T-cell (primary cell): ENCODE data around the gene ZBTB32. TPM values are rescaled to one million over a fixed set of nuclear protein-coding genes. Genes with fewer than 3 reads are reported as not detected.

Experiments used
- ATAC-seq, 4 experiments: fragments of 200-7000 bp in 3 of 4; fragments of 150-1000 bp in 1 of 4; cut with Tn5 transposase; replicated peaks in 1 of 4; 1 replicate in 3 of 4; 2 replicates in 1 of 4; pipeline ENCODE4 v1.10.0; 2021; ENCODE audit warnings: moderate library complexity in 3 of 4, mild to moderate bottlenecking in 2 of 4, moderate number of reproducible peaks in 1 of 4
- CTCF ChIA-PET, 2 donors: fragments of 300-600 bp; sonication (Branson Sonifier 250); formaldehyde crosslinking; loops; one replicate each; lab custom pipeline; 2022; ENCODE audit warnings: antibody characterized with exemption in 2 of 2; lab: Charles Lee
- POLR2A ChIA-PET, 2 donors: fragments of 300-600 bp; sonication (Branson Sonifier 250); formaldehyde crosslinking; loops; one replicate each; lab custom pipeline; 2022; ENCODE audit warnings: antibody characterized with exemption in 2 of 2; lab: Charles Lee
- DNase-seq, 35 experiments: peaks; one replicate each; pipeline versions ENCODE4 v3.0.0 to v3.0.0-alpha.2; 2013 to 2023
- H3K27ac ChIP-seq: one replicate; pipeline ENCODE4 v1.5.1; 2013; ENCODE audit warnings: low read length
- H3K27me3 ChIP-seq, 2 experiments: replicated peaks in 1 of 2; 1 replicate in 1 of 2; 2 replicates in 1 of 2; pipeline versions ENCODE4 v1.6.1 to v1.7.0; 2013; ENCODE audit warnings: low read length in 1 of 2, mixed read lengths in 1 of 2; ENCODE audit not compliant: control insufficient read depth in 2 of 2, insufficient read depth in 2 of 2; ENCODE audit errors: extremely low read depth in 1 of 2
- H3K36me3 ChIP-seq, 2 donors: 1 replicate in 1 of 2; 2 replicates in 1 of 2; pipeline versions ENCODE4 v1.6.1 to v1.7.0; 2013; ENCODE audit warnings: low read length in 1 of 2; ENCODE audit not compliant: control insufficient read depth in 2 of 2, insufficient read depth in 1 of 2; ENCODE audit errors: extremely low read depth in 1 of 2
- H3K4me1 ChIP-seq, 2 experiments: 1 replicate in 1 of 2; 2 replicates in 1 of 2; pipeline versions ENCODE4 v1.6.1 to v1.7.0; 2013; ENCODE audit warnings: low read length in 2 of 2, mixed read lengths in 1 of 2; ENCODE audit not compliant: insufficient read depth in 2 of 2, control insufficient read depth in 1 of 2; ENCODE audit errors: extremely low read depth in 1 of 2
- H3K4me3 ChIP-seq, 2 donors: 1 replicate in 1 of 2; 2 replicates in 1 of 2; pipeline versions ENCODE4 v1.5.1 to v1.7.0; 2013; ENCODE audit warnings: mild to moderate bottlenecking in 2 of 2, low read length in 1 of 2, moderate library complexity in 1 of 2; ENCODE audit not compliant: control insufficient read depth in 1 of 2; ENCODE audit errors: extremely low read depth in 1 of 2
- H3K9me3 ChIP-seq: 2 replicates; pipeline ENCODE4 v1.7.0; 2013
- H3K27ac Mint-ChIP-seq, 2 donors: one replicate each; pipeline ENCODE4 v1.8.0; 2020 to 2021; ENCODE audit warnings: mild to moderate bottlenecking in 2 of 2, mixed read lengths in 2 of 2
- H3K27me3 Mint-ChIP-seq, 2 donors: one replicate each; pipeline ENCODE4 v1.8.0; 2021 to 2022; ENCODE audit warnings: mixed read lengths in 2 of 2
- H3K36me3 Mint-ChIP-seq: one replicate; pipeline ENCODE4 v1.8.0; 2021; ENCODE audit warnings: mixed read lengths
- H3K4me1 Mint-ChIP-seq, 3 donors: one replicate each; pipeline ENCODE4 v1.8.0; 2020 to 2022; ENCODE audit warnings: mixed read lengths in 3 of 3, mild to moderate bottlenecking in 1 of 3
- H3K4me3 Mint-ChIP-seq, 3 donors: one replicate each; pipeline ENCODE4 v1.8.0; 2020 to 2022; ENCODE audit warnings: mild to moderate bottlenecking in 3 of 3, mixed read lengths in 3 of 3, moderate library complexity in 3 of 3
- H3K9me3 Mint-ChIP-seq, 3 donors: one replicate each; pipeline ENCODE4 v1.8.0; 2020 to 2022; ENCODE audit warnings: mixed read lengths in 3 of 3
- WGBS: methylation state at CpG from one replicate; pipeline ENCODE4 v1.1.5; 2013; ENCODE audit warnings: missing lambda C conversion rate; ENCODE audit not compliant: insufficient coverage; 5-methylcytosine and 5-hydroxymethylcytosine counted together
- total RNA-seq, 35 experiments: library from RNA in 6 of 35; stranded (reverse) in 6 of 35; fragments of 120-200 nt in 1 of 35; gene quantifications; one replicate each; pipeline versions ENCODE4 v1.2.1 to v1.2.4 and lab custom pipeline; 2013 to 2026

ZBTB32 gene
- total RNA-seq, 5 donors from 2014 or later (not counting 1 experiment from before 2014, with no cell fraction given): 1.2 to 4.1 (median 2.0) TPM

DNA sequence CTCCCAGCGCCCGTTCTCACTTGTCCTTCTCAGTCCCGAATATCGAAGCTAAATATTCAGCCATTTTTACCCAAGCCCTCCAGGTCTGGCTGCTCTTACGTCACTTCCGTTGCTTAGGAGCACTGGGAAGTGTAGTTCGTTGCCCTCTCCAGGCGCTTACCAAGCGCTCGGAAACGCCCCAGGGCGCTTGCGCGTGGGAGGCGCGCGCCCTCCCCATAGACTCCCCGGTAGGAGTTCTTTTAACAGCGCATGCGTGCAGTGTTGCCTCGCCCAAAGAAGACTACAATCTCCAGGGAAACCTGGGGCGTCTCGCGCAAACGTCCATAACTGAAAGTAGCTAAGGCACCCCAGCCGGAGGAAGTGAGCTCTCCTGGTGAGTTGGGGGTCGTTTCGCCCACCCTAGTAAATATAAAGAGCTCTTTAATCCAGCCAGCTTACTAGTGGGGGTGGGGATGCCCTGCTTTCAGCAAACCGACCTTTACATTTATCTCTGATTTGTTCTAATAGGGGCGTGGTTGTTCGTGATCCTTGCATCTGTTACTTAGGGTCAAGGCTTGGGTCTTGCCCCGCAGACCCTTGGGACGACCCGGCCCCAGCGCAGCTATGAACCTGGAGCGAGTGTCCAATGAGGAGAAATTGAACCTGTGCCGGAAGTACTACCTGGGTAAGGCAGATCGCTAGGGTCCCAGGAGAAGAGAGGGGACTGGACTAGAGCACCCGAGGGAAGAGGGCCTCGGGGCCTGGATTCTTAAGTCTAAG, 41.1 kb downstream of the ZBTB32 start, which contains the start of the genes PSENEN and U2AF1L4:
TSS of gene PSENEN (plus strand) at position 324 of the 759 bp plus-strand sequence. CDS start at position 604, 280 bp downstream.
TSS of gene U2AF1L4 (minus strand) at position 91 of the 759 bp plus-strand sequence. CDS start at position 64, 27 bp downstream.
- Histone ChIP-seq H3K36me3 (no peaks in the 10 kb centered on the region), H3K27me3 (no peaks in the 10 kb centered on the region), H3K27ac (peak within 1 kb of the TSS; percentile 98), H3K9me3 (no peaks in the 10 kb centered on the region), H3K4me1 (peaks cover 25 to 80% of the 10 kb centered on the region in 2 experiments), H3K4me3 (peak within 1 kb of the TSS; percentile 79 to 86)
- DNase-seq (peak; percentile 85 to 99 (median 97)), ATAC-seq (peak; percentile 59 to 66 (median 62))
- Mint-ChIP-seq H3K4me1 (peaks cover 54 to 72% (median 62%) of the 10 kb centered on the region in 3 donors), H3K9me3 (no peaks in the 10 kb centered on the region), H3K4me3 (peak within 1 kb of the TSS; percentile 87 to 99 (median 97)), H3K27me3 (no peaks in the 10 kb centered on the region), H3K36me3 (peaks cover 13% of the 10 kb centered on the region), H3K27ac (peak within 1 kb of the TSS; percentile 99 to 100)
- WGBS: under 1% methylated on average over 28 of the region's 40 CpGs
- POLR2A ChIA-PET: no interaction called here
- CTCF ChIA-PET: interaction anchor here in 1 of 2 donors (0.5 to 1.5 kb wide), 4 partner anchors 9 to 231 kb away, joined by 3 to 18 read pairs (median 4); no protein-coding TSS in a partner anchor

- CTCF ChIA-PET: interaction anchor here in 1 of 2 donors (0.6 to 1.5 kb wide), 3 partner anchors 8 to 231 kb away, joined by 3 to 18 read pairs (median 3); no protein-coding TSS in a partner anchor
- Histone ChIP-seq H3K36me3 (no peaks in the 10 kb centered on the region), H3K4me1 (peaks cover 25 to 75% of the 10 kb centered on the region in 2 experiments), H3K9me3 (no peaks in the 10 kb centered on the region), H3K27ac (peak overlapping the region; percentile 59), H3K4me3 (peak overlapping the region; percentile 79 to 86), H3K27me3 (no peaks in the 10 kb centered on the region)
- DNase-seq (no peak), ATAC-seq (no peak)
- WGBS: 3% methylated on average over 3 of the region's 4 CpGs
- POLR2A ChIA-PET: no interaction called here
- Mint-ChIP-seq H3K4me3 (peak overlapping the region; percentile 87 to 99 (median 97)), H3K27ac (peak overlapping the region; percentile 99 to 100), H3K36me3 (peaks cover 13% of the 10 kb centered on the region), H3K4me1 (peaks cover 54 to 66% (median 57%) of the 10 kb centered on the region in 3 donors), H3K9me3 (no peaks in the 10 kb centered on the region), H3K27me3 (no peaks in the 10 kb centered on the region)
Measured at GRCh38 chr19:35746087-35746462, 41.7 kb downstream of the ZBTB32 start.

DNA sequence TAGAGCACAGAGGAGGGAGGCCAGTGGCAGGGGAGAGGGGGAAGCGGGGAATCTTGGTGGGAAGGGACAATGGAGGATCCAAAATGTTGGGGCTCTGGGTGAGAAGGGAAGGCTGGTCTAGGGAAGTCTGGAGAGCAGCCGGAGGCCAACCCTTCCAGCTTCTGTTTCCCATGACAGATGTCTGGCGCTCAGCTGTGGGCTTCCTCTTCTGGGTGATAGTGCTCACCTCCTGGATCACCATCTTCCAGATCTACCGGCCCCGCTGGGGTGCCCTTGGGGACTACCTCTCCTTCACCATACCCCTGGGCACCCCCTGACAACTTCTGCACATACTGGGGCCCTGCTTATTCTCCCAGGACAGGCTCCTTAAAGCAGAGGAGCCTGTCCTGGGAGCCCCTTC, 42.2 kb downstream of the ZBTB32 start:
- ATAC-seq: no peak
- WGBS: 98% methylated on average over 4 of the region's 5 CpGs
- peaks cover 25 to 71% of the 10 kb centered on the region in 2 experiments for H3K4me1 ChIP-seq
- Mint-ChIP-seq H3K4me1 (peaks cover 54 to 66% (median 56%) of the 10 kb centered on the region in 3 donors), H3K4me3 (peak overlapping the region; percentile 87 to 99 (median 97)), H3K27ac (peak overlapping the region; percentile 99 to 100), H3K36me3 (peaks cover 13% of the 10 kb centered on the region), H3K27me3 (no peaks in the 10 kb centered on the region), H3K9me3 (no peaks in the 10 kb centered on the region)
- no peaks in the 10 kb centered on the region for H3K9me3 ChIP-seq
- H3K36me3 ChIP-seq: no peaks in the 10 kb centered on the region
- no peaks in the 10 kb centered on the region for H3K27me3 ChIP-seq
- no peak overlapping the region for H3K27ac ChIP-seq
- CTCF ChIA-PET: no interaction called here
- POLR2A ChIA-PET: no interaction called here
- no peak overlapping the region for H3K4me3 ChIP-seq
- no peak for DNase-seq

DNA sequence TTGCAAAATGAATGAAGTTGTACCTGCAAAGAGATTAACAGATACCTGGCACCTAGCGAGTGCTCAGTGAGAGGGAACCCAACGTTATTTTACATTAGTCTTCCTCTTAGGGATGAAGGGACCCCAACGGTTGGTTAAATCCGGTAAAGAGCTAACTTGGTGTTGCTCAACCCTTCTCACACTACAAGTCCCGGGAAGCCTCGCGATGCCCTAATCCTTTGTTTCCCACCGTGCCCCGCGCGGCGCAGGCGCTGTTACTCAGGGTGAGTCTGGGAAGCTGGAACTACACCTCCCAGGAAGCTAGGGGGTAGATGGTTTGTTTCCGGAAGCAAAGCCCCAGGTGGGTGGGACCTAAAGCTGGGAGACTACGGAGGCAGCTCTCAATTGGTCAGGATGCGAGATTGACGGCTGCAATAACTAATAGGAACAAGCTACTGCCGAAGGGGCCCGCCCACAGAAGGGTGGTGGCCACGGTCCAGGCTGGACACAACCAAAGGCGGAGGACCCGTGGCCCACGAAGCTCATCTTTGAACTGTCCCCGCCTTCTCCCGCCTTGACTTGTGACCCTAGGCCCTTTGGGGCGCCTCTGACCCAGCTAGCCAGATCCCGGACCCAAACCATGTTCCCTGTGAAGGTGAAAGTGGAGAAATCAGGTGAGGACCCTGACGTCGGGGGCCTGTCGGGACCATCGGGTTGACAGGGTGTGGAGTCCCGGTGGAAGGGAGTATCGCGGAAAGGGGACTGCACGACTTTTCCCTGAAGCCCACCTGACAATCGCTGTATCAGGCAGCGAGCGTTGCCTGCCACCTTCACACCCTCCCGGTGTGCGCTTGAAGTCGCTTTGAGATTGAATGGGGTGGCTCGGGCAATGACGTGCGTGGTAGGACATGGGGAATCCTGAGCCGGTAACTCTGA, 44.0 kb downstream of the ZBTB32 start, which contains the start of gene LIN37:
TSS of gene LIN37 (plus strand) at position 471 of the 915 bp plus-strand sequence. CDS start at position 620, 149 bp downstream.
- ChIA-PET CTCF (interaction anchor here in 1 of 2 donors (0.6 to 1.0 kb wide), 10 partner anchors 34 to 607 kb away, joined by 3 to 5 read pairs (median 4); partner anchors contain the start of gene COX6B1), POLR2A (interaction anchor here (0.6 to 1.1 kb wide), 4 partner anchors 24 to 100 kb away, joined by 3 to 5 read pairs (median 4); partner anchors contain the start of gene COX6B1 (in 1 of the 2))
- H3K27me3 Mint-ChIP-seq: no peaks in the 10 kb centered on the region
- H3K9me3 Mint-ChIP-seq: no peaks in the 10 kb centered on the region
- H3K27ac Mint-ChIP-seq: peak within 1 kb of the TSS; percentile 95 to 97
- peak within 1 kb of the TSS; percentile 95 to 97 (median 96) for H3K4me3 Mint-ChIP-seq
- Histone ChIP-seq H3K36me3 (peaks cover 0 to 16% of the 10 kb centered on the region in 2 donors), H3K9me3 (no peaks in the 10 kb centered on the region), H3K27me3 (peaks cover 0 to 3% of the 10 kb centered on the region in 2 experiments), H3K27ac (peak within 1 kb of the TSS; percentile 74), H3K4me3 (peak within 1 kb of the TSS; percentile 95 to 98), H3K4me1 (peaks cover 18 to 54% of the 10 kb centered on the region in 2 experiments)
- WGBS: under 1% methylated on average over 19 of the region's 45 CpGs
- ATAC-seq (peak; percentile 72 to 75 (median 73)), DNase-seq (peak; percentile 95 to 100 (median 99))
- H3K36me3 Mint-ChIP-seq: peaks cover 10% of the 10 kb centered on the region
- H3K4me1 Mint-ChIP-seq: peaks cover 39 to 53% (median 43%) of the 10 kb centered on the region in 3 donors

GRCh38 chr19:35750167-35750566, 45.8 kb downstream of the ZBTB32 start:
- Mint-ChIP-seq H3K4me3 (peak overlapping the region; percentile 25 to 95 (median 54)), H3K4me1 (peaks cover 31 to 47% (median 38%) of the 10 kb centered on the region in 3 donors), H3K36me3 (peaks cover 16% of the 10 kb centered on the region), H3K27me3 (peaks cover 2 to 5% of the 10 kb centered on the region in 2 donors), H3K9me3 (no peaks in the 10 kb centered on the region), H3K27ac (no peak overlapping the region)
- CTCF ChIA-PET: no interaction called here
- Histone ChIP-seq H3K27ac (no peak overlapping the region), H3K9me3 (no peaks in the 10 kb centered on the region), H3K4me3 (no peak overlapping the region), H3K4me1 (peaks cover 11 to 42% of the 10 kb centered on the region in 2 experiments), H3K27me3 (peaks cover 0 to 5% of the 10 kb centered on the region in 2 experiments), H3K36me3 (peaks cover 3 to 27% of the 10 kb centered on the region in 2 donors)
- POLR2A ChIA-PET: interaction anchor here in 1 of 2 donors (0.5 kb wide), 1 partner anchor 108 kb away, joined by 7 read pairs; no protein-coding TSS in a partner anchor
- no CpG with 5 or more reads among the region's 5 CpGs for WGBS
- ATAC-seq (no peak), DNase-seq (no peak)
